Adrenal gland (tissue), 19 donors: ENCODE results near the gene UGT2A3. TPM values are rescaled to one million over a fixed set of nuclear protein-coding genes. Genes with fewer than 3 reads are reported as not detected.
A peak's percentile ranks its signal among the peaks of the same experiment; 100 is the strongest.

ENCODE experiments used
- DNase-seq, 7 donors: peaks; one replicate each; pipeline ENCODE4 v3.0.0-alpha.2; 2019 to 2020
- H3K27ac ChIP-seq, 5 donors: fragments of 200-600 bp; sonication (generic) in 4 of 5; 1 replicate in 3 of 5; 2 replicates in 2 of 5; pipeline versions ENCODE4 v1.5.1 to v1.8.0; 2016 to 2020; ENCODE audit warnings: mild to moderate bottlenecking in 1 of 5
- H3K27me3 ChIP-seq: fragments of 200-600 bp; 2 replicates; pipeline ENCODE4 v1.8.0; 2021
- H3K36me3 ChIP-seq, 2 donors: fragments of 200-600 bp; replicated peaks in 1 of 2; 1 replicate in 1 of 2; 2 replicates in 1 of 2; pipeline versions ENCODE4 v1.5.1 to v1.8.0; 2018 to 2022
- H3K4me1 ChIP-seq, 2 donors: fragments of 200-600 bp; replicated peaks in 1 of 2; 1 replicate in 1 of 2; 2 replicates in 1 of 2; pipeline versions ENCODE4 v1.5.1 to v1.8.0; 2018 to 2021
- H3K4me3 ChIP-seq, 4 donors: fragments of 200-600 bp; sonication (generic) in 3 of 4; one replicate each; pipeline ENCODE4 v1.5.1; 2016 to 2018
- H3K9me3 ChIP-seq, 3 donors: fragments of 200-600 bp; sonication (generic) in 1 of 3; replicated peaks in 1 of 3; 1 replicate in 2 of 3; 2 replicates in 1 of 3; pipeline versions ENCODE4 v1.5.1 to v1.8.0; 2016 to 2021
- POLR2A ChIP-seq, 2 donors: fragments of 450-650 bp; IDR thresholded peaks; one replicate each; pipeline ENCODE4 v1.6.1; 2017; ENCODE audit warnings: antibody characterized with exemption in 2 of 2, mild to moderate bottlenecking in 2 of 2, moderate library complexity in 1 of 2
- WGBS, 4 donors: extraction: QIAGEN DNeasy Blood & Tissue Kit in 2 of 4; methylation state at CpG; one replicate each; pipeline versions ENCODE4 v1.1.5 to v1.1.7; 2013 to 2017; 5-methylcytosine and 5-hydroxymethylcytosine counted together
- intact Hi-C, 2 donors: fragments of 100-400 bp; cut with DNase I; formaldehyde crosslinking; loops; one replicate each; pipeline versions ENCODE4 v1.14.1 to v1.15.0; 2022 to 2023
- long read RNA-seq, 10 donors: library from polyadenylated mRNA in 3 of 10; unstranded in 2 of 10; stranded (forward) in 1 of 10; transcript quantifications; one replicate each; pipeline ENCODE4 v2.0.0 and lab custom pipeline, GENCODE V29; 2021 to 2026
- polyA plus RNA-seq, 3 donors: library from polyadenylated mRNA; stranded (reverse); fragments of 200-250 nt in 2 of 3; fragments of 350-450 nt in 1 of 3; fragmentation: Illumina TruSeq in 1 of 3; extraction: RNeasy Lipid Tissue Mini Kit (QIAGEN cat#74804) in 1 of 3; gene quantifications; one replicate each; pipeline ENCODE4 v1.2.3, GENCODE V29; 2013 to 2014
- total RNA-seq, 9 donors: library from RNA; depleted of rRNA in 4 of 9; stranded (reverse); fragments of >200 nt in 4 of 9; fragments of 120-200 nt in 1 of 9; fragmentation: NEBNext Ultra II Directional in 1 of 9; extraction: Animal tissue kit (Norgen Biotek cat#: 25700) in 1 of 9; gene quantifications; one replicate each; pipeline versions ENCODE4 v1.1.0 to v1.2.4, GENCODE V29; 2013 to 2023
- TF ChIP-seq, protein P1 (sequence below), 6 experiments: fragments of 450-650 bp in 4 of 6; fragments of 200-600 bp in 2 of 6; sonication (generic) in 1 of 6; IDR thresholded peaks; 1 replicate in 5 of 6; 2 replicates in 1 of 6; pipeline versions ENCODE4 v1.5.1 to v1.8.0; 2016 to 2021; ENCODE audit warnings: antibody characterized with exemption in 6 of 6, mild to moderate bottlenecking in 2 of 6, moderate library complexity in 1 of 6
- donor health status: healthy with polysubstance abuse.
- donor health status: Bipolar disorder and iron deficiency.
- donor health status: DM: yes; HTN: yes; CAD: no.
- donor health status: DM: no; HTN: no; CAD: no.
- donor health status: DM: no; HTN: no; CAD: no.
- donor health status: DM: yes; HTN: yes; CAD: no.

UGT2A3 gene
- total RNA-seq = under 1 TPM in 2 of 9 donors, not detected in 7; 0.11 to 0.22 TPM
- not detected for polyA plus RNA-seq
- long read RNA-seq, donor 1 = 0 reads
- long read RNA-seq, donor 2 = 0 reads
- long read RNA-seq, donor 3 = 0 reads
- long read RNA-seq, donor 4 = 0 reads
- long read RNA-seq, donor 5 = 0 reads
- long read RNA-seq, donor 6 = 0 reads
- long read RNA-seq, donor 7 = 0 reads
- long read RNA-seq, donor 8 = 0 reads
- long read RNA-seq, donor 9 = 0 reads
- long read RNA-seq, donor 10 = 0 reads

DNA sequence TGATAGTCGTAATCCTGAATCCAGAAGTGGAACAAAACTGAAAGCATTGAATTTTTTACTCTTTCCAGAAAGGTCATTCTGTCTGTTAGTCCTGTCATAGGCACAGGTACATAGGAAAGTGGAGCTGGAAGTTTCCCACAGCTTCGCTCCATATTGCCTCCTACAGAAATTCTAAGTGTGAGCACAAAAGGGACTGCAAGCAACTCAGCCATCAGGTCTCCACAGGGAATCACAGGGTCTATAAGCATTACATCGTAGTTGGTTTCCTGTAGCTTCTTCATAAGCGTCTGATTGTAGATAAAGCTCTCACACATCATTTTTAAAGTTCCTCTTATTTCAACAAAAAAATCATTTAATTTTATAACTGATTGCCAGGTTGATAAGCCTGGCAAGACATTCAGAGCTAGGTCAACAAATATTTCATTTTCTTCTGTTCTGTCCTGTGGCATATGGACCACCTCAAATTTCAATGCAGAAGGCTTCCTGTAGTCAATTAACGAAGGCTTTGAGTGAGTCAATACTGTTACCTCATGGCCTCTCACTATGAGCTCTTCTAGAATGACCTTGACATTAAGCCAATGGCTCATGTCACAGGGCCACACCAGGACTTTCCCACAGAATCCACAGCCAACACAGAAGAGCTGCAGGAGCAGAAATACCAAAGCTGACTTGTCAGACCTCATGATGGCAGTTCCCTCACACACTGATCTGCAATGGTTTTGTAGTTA lies at the start of gene UGT2A3:
Gene UGT2A3 (minus strand): TSS at position 727 of the 728 bp plus-strand sequence. CDS start 44 bp downstream, at position 683.
- Histone ChIP-seq H3K27ac (no peak within 1 kb of the TSS), H3K36me3 (no peaks in the 10 kb centered on the region), H3K4me1 (no peaks in the 10 kb centered on the region), H3K4me3 (no peak within 1 kb of the TSS), H3K27me3 (no peaks in the 10 kb centered on the region), H3K9me3 (no peaks in the 10 kb centered on the region)
- peak in 2 of 7 donors; percentile 7 to 13 for DNase-seq
- 64 to 77% (median 72%) methylated on average over 5 of the region's 5 CpGs for WGBS, 4 donors
- intact Hi-C loops = no loop called here
- TF ChIP-seq, protein P1, sequence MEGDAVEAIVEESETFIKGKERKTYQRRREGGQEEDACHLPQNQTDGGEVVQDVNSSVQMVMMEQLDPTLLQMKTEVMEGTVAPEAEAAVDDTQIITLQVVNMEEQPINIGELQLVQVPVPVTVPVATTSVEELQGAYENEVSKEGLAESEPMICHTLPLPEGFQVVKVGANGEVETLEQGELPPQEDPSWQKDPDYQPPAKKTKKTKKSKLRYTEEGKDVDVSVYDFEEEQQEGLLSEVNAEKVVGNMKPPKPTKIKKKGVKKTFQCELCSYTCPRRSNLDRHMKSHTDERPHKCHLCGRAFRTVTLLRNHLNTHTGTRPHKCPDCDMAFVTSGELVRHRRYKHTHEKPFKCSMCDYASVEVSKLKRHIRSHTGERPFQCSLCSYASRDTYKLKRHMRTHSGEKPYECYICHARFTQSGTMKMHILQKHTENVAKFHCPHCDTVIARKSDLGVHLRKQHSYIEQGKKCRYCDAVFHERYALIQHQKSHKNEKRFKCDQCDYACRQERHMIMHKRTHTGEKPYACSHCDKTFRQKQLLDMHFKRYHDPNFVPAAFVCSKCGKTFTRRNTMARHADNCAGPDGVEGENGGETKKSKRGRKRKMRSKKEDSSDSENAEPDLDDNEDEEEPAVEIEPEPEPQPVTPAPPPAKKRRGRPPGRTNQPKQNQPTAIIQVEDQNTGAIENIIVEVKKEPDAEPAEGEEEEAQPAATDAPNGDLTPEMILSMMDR (IDR thresholded peaks at IDR 0.05) = no peak
- no peak for TF ChIP-seq POLR2A (IDR thresholded peaks at IDR 0.05)

DNA sequence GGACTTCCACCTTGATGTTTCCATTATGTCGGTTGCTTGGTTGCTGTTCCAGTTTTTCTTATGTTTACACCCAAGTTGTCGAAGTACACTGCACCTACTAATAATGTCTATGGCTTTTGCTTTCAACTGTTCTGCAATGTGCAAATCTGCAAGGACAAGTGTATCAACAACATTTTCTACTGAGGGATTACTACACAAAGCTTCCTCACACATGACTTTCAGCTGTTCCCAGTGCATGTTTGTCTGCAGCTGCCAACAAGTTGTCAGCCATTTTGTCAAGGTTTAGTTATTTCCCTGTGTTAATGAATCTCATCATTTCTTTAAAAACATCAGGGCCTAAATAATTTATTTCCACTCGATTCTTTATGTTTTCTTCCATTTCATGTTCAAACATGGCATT lies 45.4 kb upstream of the UGT2A3 start:
- Histone ChIP-seq H3K4me3 (no peak overlapping the region), H3K36me3 (no peaks in the 10 kb centered on the region), H3K27me3 (no peaks in the 10 kb centered on the region), H3K4me1 (no peaks in the 10 kb centered on the region), H3K9me3 (no peaks in the 10 kb centered on the region), H3K27ac (no peak overlapping the region)
- TF ChIP-seq POLR2A (IDR thresholded peaks at IDR 0.05) = no peak
- TF ChIP-seq, protein P1 (IDR thresholded peaks at IDR 0.05) = no peak
- DNase-seq = no peak
- intact Hi-C loops = no loop called here
- 57 to 68% (median 64%) methylated on average over 3 of the region's 3 CpGs for whole genome bisulfite sequencing, 4 donors

DNA sequence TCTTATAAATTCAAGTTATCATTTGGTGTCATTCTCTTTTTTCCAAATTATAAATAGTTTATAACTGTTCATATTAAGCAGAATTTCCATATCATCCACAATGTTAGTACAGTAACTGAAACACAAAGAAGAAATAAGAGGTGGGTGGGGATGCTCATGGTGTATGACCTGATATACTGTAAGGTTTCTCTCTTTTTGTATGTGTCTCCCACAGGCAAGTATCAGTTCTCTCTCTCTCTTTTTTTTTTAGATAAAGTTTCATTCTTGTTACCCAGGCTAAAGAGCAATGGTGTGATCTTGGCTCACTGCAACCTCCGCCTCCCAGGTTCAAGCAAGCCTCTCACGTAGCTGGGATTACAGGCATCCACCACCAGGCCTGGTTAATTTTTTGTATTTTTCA lies 43.7 kb upstream of the UGT2A3 start:
- Histone ChIP-seq H3K27ac (no peak overlapping the region), H3K4me1 (no peaks in the 10 kb centered on the region), H3K4me3 (no peak overlapping the region), H3K27me3 (no peaks in the 10 kb centered on the region), H3K36me3 (no peaks in the 10 kb centered on the region), H3K9me3 (no peaks in the 10 kb centered on the region)
- 70 to 100% (median 85%) methylated on average over 1 to 2 of the region's 2 CpGs for WGBS, 4 donors
- intact Hi-C loops = no loop called here
- TF ChIP-seq, protein P1 (IDR thresholded peaks at IDR 0.05) = no peak
- no peak for TF ChIP-seq POLR2A (IDR thresholded peaks at IDR 0.05)
- no peak for DNase-seq

DNA sequence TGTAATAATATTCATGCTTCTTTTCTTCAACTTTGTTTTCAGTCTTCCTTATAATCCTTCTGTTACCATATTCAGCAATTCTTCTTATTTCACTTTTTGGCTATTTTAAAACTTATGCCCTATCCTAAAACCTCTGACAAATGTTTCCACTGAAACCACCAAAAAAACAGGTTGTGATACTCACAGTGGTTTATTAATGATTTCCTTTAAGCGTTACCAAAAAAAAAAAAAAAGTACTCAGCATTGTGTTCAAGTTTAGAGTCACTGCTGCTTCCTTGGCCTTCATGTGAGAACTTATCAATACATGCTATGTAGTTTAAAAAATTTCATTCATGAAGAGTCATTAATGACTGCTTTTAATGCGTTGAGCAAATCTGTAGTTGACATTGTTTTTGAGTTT lies 35.4 kb upstream of the UGT2A3 start:
- Histone ChIP-seq H3K4me3 (no peak overlapping the region), H3K36me3 (no peaks in the 10 kb centered on the region), H3K4me1 (no peaks in the 10 kb centered on the region), H3K27me3 (no peaks in the 10 kb centered on the region), H3K27ac (no peak overlapping the region), H3K9me3 (no peaks in the 10 kb centered on the region)
- DNase-seq = no peak
- WGBS, 4 donors = 71 to 80% (median 76%) methylated on average over 2 of the region's 2 CpGs
- intact Hi-C loops = no loop called here
- no peak for TF ChIP-seq POLR2A (IDR thresholded peaks at IDR 0.05)
- TF ChIP-seq, protein P1 (IDR thresholded peaks at IDR 0.05) = no peak
